Upper lobe of left lung (tissue), 4 donors: Measurements from ENCODE around the gene ECPAS.

ENCODE experiments used
- EP300 ChIP-seq, 4 donors: sonication (generic); formaldehyde crosslinking; IDR thresholded peaks; one replicate each; pipeline ENCODE4 v1.5.1; 2017; ENCODE audit warnings: antibody characterized with exemption in 4 of 4, control low read depth in 2 of 4
- POLR2A ChIP-seq, 4 donors: fragments of 450-650 bp; IDR thresholded peaks; one replicate each; pipeline ENCODE4 v1.5.1; 2016 to 2017; ENCODE audit warnings: antibody characterized with exemption in 4 of 4, mild to moderate bottlenecking in 2 of 4
- POLR2AphosphoS5 ChIP-seq, 2 donors: sonication (generic); formaldehyde crosslinking; IDR thresholded peaks; one replicate each; pipeline ENCODE4 v1.5.1; 2017; ENCODE audit warnings: antibody characterized with exemption in 2 of 2
- TF ChIP-seq, protein P1 (sequence below), 6 experiments: fragments of 450-650 bp in 4 of 6; fragments of 200-600 bp in 2 of 6; sonication (generic) in 2 of 6; IDR thresholded peaks; one replicate each; pipeline ENCODE4 v1.5.1; 2016 to 2019; ENCODE audit warnings: antibody characterized with exemption in 6 of 6

- TF ChIP-seq, protein P1, sequence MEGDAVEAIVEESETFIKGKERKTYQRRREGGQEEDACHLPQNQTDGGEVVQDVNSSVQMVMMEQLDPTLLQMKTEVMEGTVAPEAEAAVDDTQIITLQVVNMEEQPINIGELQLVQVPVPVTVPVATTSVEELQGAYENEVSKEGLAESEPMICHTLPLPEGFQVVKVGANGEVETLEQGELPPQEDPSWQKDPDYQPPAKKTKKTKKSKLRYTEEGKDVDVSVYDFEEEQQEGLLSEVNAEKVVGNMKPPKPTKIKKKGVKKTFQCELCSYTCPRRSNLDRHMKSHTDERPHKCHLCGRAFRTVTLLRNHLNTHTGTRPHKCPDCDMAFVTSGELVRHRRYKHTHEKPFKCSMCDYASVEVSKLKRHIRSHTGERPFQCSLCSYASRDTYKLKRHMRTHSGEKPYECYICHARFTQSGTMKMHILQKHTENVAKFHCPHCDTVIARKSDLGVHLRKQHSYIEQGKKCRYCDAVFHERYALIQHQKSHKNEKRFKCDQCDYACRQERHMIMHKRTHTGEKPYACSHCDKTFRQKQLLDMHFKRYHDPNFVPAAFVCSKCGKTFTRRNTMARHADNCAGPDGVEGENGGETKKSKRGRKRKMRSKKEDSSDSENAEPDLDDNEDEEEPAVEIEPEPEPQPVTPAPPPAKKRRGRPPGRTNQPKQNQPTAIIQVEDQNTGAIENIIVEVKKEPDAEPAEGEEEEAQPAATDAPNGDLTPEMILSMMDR (IDR thresholded peaks at IDR 0.05) = no peak
- TF ChIP-seq EP300 (IDR thresholded peaks at IDR 0.05) (no peak), POLR2A (IDR thresholded peaks at IDR 0.05) (no peak), POLR2AphosphoS5 (IDR thresholded peaks at IDR 0.05) (no peak)
Measured at GRCh38 chr9:111484572-111484894, 350 bp upstream of the ECPAS start.
